Trophoblast cell (in vitro differentiated cells and primary cell): ENCODE data around the gene CERS3.

Experiments
- DNase-seq, 2 donors: peaks; one replicate each; pipeline ENCODE4 v3.0.0-alpha.2; 2016
- H2AFZ ChIP-seq: 2 replicates; pipeline ENCODE4 v1.6.1; 2013; ENCODE audit warnings: low read length, moderate library complexity, mild to moderate bottlenecking; ENCODE audit not compliant: insufficient read depth, poor library complexity
- H2AK5ac ChIP-seq: 2 replicates; pipeline ENCODE4 v1.6.1; 2013; ENCODE audit warnings: mild to moderate bottlenecking, low read length
- H2BK120ac ChIP-seq: 2 replicates; pipeline ENCODE4 v1.6.1; 2013; ENCODE audit warnings: low read length, mild to moderate bottlenecking, moderate library complexity; ENCODE audit not compliant: insufficient read depth, poor library complexity
- H2BK12ac ChIP-seq: 2 replicates; pipeline ENCODE4 v1.6.1; 2013; ENCODE audit warnings: mild to moderate bottlenecking, low read length, moderate library complexity
- H2BK5ac ChIP-seq: 2 replicates; pipeline ENCODE4 v1.6.1; 2013; ENCODE audit warnings: low read length, low read depth, moderate library complexity, mild to moderate bottlenecking; ENCODE audit not compliant: poor library complexity
- H3K14ac ChIP-seq: 2 replicates; pipeline ENCODE4 v1.6.1; 2013; ENCODE audit warnings: mild to moderate bottlenecking, low read length
- H3K18ac ChIP-seq: 2 replicates; pipeline ENCODE4 v1.6.1; 2013; ENCODE audit warnings: mild to moderate bottlenecking, low read length
- H3K23ac ChIP-seq: 2 replicates; pipeline ENCODE4 v1.6.1; 2013; ENCODE audit warnings: low read length
- H3K27ac ChIP-seq: 2 replicates; pipeline ENCODE4 v1.5.1; 2013; ENCODE audit warnings: low read depth, mild to moderate bottlenecking, inconsistent platforms, low read length, moderate library complexity
- H3K27me3 ChIP-seq: 2 replicates; pipeline ENCODE4 v1.6.1; 2013; ENCODE audit warnings: inconsistent platforms, mild to moderate bottlenecking, low read length, moderate library complexity; ENCODE audit not compliant: insufficient read depth
- H3K36me3 ChIP-seq, 2 experiments: 1 replicate in 1 of 2; 2 replicates in 1 of 2; pipeline ENCODE4 v1.6.1; 2013; ENCODE audit warnings: low read length in 2 of 2, mild to moderate bottlenecking in 2 of 2, moderate library complexity in 1 of 2; ENCODE audit not compliant: insufficient read depth in 2 of 2, control insufficient read depth in 1 of 2
- H3K4ac ChIP-seq: 2 replicates; pipeline ENCODE4 v1.6.1; 2013; ENCODE audit warnings: low read depth, mild to moderate bottlenecking, low read length, moderate library complexity
- H3K4me1 ChIP-seq, 2 experiments: 1 replicate in 1 of 2; 2 replicates in 1 of 2; pipeline ENCODE4 v1.6.1; 2013; ENCODE audit warnings: low read length in 2 of 2, mild to moderate bottlenecking in 2 of 2, moderate library complexity in 1 of 2; ENCODE audit not compliant: insufficient read depth in 2 of 2, control insufficient read depth in 1 of 2
- H3K4me2 ChIP-seq: 2 replicates; pipeline ENCODE4 v1.6.1; 2013; ENCODE audit warnings: inconsistent platforms, mild to moderate bottlenecking, low read length, moderate library complexity
- H3K4me3 ChIP-seq: 2 replicates; pipeline ENCODE4 v1.5.1; 2013; ENCODE audit warnings: mild to moderate bottlenecking, low read depth, low read length, inconsistent platforms
- H3K79me1 ChIP-seq: one replicate; pipeline ENCODE4 v1.6.1; 2013; ENCODE audit warnings: low read length
- H3K79me2 ChIP-seq: 2 replicates; pipeline ENCODE4 v1.6.1; 2013; ENCODE audit warnings: low read length, mild to moderate bottlenecking; ENCODE audit not compliant: control insufficient read depth, insufficient read depth, poor library complexity
- H3K9ac ChIP-seq: 2 replicates; pipeline ENCODE4 v1.6.1; 2013; ENCODE audit warnings: mild to moderate bottlenecking, low read length
- H3K9me3 ChIP-seq: 2 replicates; pipeline ENCODE4 v1.6.1; 2013; ENCODE audit warnings: low read depth, mild to moderate bottlenecking, control low read depth, inconsistent platforms, low read length; ENCODE audit not compliant: insufficient read depth
- H4K12ac ChIP-seq: 2 replicates; pipeline ENCODE4 v1.6.1; 2013; ENCODE audit warnings: low read depth, mild to moderate bottlenecking, low read length, moderate library complexity
- H4K8ac ChIP-seq: 2 replicates; pipeline ENCODE4 v1.6.1; 2013; ENCODE audit warnings: low read depth, mild to moderate bottlenecking, low read length, moderate library complexity
- H4K91ac ChIP-seq: one replicate; pipeline ENCODE4 v1.6.1; 2013; ENCODE audit warnings: low read depth, mild to moderate bottlenecking, low read length, moderate library complexity
- WGBS: extraction: QIAGEN DNeasy Blood & Tissue Kit; methylation state at CpG from one replicate; pipeline ENCODE4 v1.1.7; 2013; ENCODE audit warnings: missing lambda C conversion rate; ENCODE audit not compliant: insufficient read length, insufficient coverage; ENCODE audit errors: extremely low coverage; 5-methylcytosine and 5-hydroxymethylcytosine counted together

The CERS3 gene

DNA sequence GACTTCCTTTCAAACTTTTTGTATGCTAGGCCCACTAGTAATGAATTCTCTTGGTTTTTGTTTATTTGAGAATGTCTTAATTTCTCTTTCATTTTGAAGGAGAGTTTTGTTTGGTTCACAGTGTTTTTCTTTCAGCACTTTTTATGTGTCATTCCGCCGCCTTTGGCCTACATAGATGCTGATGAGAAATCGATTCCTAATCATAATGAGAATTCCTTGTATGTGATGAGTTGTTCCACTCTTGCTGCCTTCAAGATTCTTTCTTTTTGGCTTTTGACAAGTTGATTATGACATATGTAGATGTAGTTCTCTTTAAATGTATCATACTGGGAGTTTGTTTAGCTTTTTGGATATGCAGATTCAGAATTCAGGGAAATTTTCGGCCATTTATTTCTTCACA lies 35.5 kb downstream of the CERS3 start:
- no peak overlapping the region for H4K8ac ChIP-seq
- H3K79me2 ChIP-seq, result no peaks in the 10 kb centered on the region
- H3K27me3 ChIP-seq, result no peaks in the 10 kb centered on the region
- no peak overlapping the region for H4K12ac ChIP-seq
- H3K18ac ChIP-seq, result no peak overlapping the region
- H3K27ac ChIP-seq, result no peak overlapping the region
- no peak overlapping the region for H2BK12ac ChIP-seq
- H2AFZ ChIP-seq, result no peak overlapping the region
- H3K9me3 ChIP-seq, result peaks cover 4% of the 10 kb centered on the region
- no peak overlapping the region for H2BK5ac ChIP-seq
- no peak overlapping the region for H4K91ac ChIP-seq
- no peaks in the 10 kb centered on the region for H3K4me1 ChIP-seq
- no CpG with 5 or more reads among the region's 4 CpGs for WGBS
- H2AK5ac ChIP-seq, result no peak overlapping the region
- no peak overlapping the region for H3K4me3 ChIP-seq
- no peak overlapping the region for H2BK120ac ChIP-seq
- no peaks in the 10 kb centered on the region for H3K36me3 ChIP-seq
- H3K4ac ChIP-seq, result no peak overlapping the region
- no peak for DNase-seq
- H3K23ac ChIP-seq, result no peak overlapping the region
- H3K14ac ChIP-seq, result no peak overlapping the region
- H3K9ac ChIP-seq, result no peak overlapping the region
- no peak overlapping the region for H3K4me2 ChIP-seq
- no peaks in the 10 kb centered on the region for H3K79me1 ChIP-seq

DNA sequence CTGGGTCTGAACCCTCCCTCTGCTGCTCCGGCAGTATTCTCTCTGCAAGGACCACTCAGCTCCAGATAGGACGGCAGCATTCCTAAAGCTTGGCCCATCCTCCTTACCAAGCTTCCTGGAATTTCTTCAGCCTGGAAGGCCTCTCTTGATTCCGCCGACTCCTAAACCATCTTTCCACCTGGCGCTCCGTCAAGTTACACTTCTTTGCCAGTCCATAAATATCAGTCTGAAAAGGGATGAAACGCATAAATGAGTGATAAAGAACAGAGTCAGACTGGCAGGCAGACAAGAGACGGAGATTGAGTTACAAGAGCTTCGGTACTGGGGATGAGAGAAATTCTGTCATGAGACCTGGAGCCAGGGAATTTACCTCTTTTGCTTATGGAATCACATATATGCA lies 44.3 kb downstream of the CERS3 start:
- Histone ChIP-seq H3K79me2 (no peaks in the 10 kb centered on the region), H2BK5ac (no peak overlapping the region), H3K23ac (no peak overlapping the region), H3K9ac (no peak overlapping the region), H2BK120ac (no peak overlapping the region), H3K14ac (no peak overlapping the region), H3K4me1 (no peaks in the 10 kb centered on the region), H4K8ac (no peak overlapping the region), H3K4me2 (no peak overlapping the region), H2BK12ac (no peak overlapping the region), H3K18ac (no peak overlapping the region), H3K36me3 (no peaks in the 10 kb centered on the region), H3K79me1 (no peaks in the 10 kb centered on the region), H3K9me3 (peaks cover 10% of the 10 kb centered on the region), H4K12ac (no peak overlapping the region), H3K4me3 (no peak overlapping the region), H3K4ac (no peak overlapping the region), H4K91ac (no peak overlapping the region), H2AK5ac (no peak overlapping the region), H2AFZ (no peak overlapping the region), H3K27ac (no peak overlapping the region), H3K27me3 (no peaks in the 10 kb centered on the region)
- no peak for DNase-seq
- WGBS, result no CpG with 5 or more reads among the region's 9 CpGs

DNA sequence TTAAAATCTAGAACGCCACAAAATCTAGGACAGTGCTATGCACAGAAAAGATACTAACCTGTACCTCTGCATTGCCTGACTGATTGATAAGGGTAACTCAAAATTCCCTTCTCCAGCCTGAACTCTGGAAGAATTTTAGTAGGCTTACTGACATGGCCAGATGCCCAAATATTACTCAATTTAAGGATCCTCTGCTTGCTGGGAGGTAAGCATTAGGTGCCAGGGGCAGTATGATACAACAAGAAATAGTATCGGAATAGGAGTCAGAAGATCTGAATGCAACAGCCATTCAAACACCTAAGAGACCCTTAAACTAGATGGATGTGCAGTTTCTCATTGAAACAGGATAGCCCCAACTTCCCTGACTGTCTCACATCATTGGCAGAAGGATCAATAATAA lies 45.4 kb downstream of the CERS3 start:
- DNase-seq, result no peak
- no peak overlapping the region for H2BK120ac ChIP-seq
- H3K4ac ChIP-seq, result no peak overlapping the region
- H4K12ac ChIP-seq, result no peak overlapping the region
- no peaks in the 10 kb centered on the region for H3K36me3 ChIP-seq
- no peaks in the 10 kb centered on the region for H3K79me1 ChIP-seq
- H3K9ac ChIP-seq, result no peak overlapping the region
- H3K27ac ChIP-seq, result no peak overlapping the region
- no peaks in the 10 kb centered on the region for H3K79me2 ChIP-seq
- no peak overlapping the region for H2BK5ac ChIP-seq
- H4K8ac ChIP-seq, result no peak overlapping the region
- no peak overlapping the region for H3K23ac ChIP-seq
- no peak overlapping the region for H3K14ac ChIP-seq
- no peak overlapping the region for H3K4me2 ChIP-seq
- peaks cover 10% of the 10 kb centered on the region for H3K9me3 ChIP-seq
- H2BK12ac ChIP-seq, result no peak overlapping the region
- no peaks in the 10 kb centered on the region for H3K4me1 ChIP-seq
- H3K27me3 ChIP-seq, result no peaks in the 10 kb centered on the region
- H2AK5ac ChIP-seq, result no peak overlapping the region
- no peak overlapping the region for H2AFZ ChIP-seq
- H4K91ac ChIP-seq, result no peak overlapping the region
- H3K4me3 ChIP-seq, result no peak overlapping the region
- whole genome bisulfite sequencing, result no CpG with 5 or more reads among the region's 2 CpGs
- no peak overlapping the region for H3K18ac ChIP-seq

DNA sequence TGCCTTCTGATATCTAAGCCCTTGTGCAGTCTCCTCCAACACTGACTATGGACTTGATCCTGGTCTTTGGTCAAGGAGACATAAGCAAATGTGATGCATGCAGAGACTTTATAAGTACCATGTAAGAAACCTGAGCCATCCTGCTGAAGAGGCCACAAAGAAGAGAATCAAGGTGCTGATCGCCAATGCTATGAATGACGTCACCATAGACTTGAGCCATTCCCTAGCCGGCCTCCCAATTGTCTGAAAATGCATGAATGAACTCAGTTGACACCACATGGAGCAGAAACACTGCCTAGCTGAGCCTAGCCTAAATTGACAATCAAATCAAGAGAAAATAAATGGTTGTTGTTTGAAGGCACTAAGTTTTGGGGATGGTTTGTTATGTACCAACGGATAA lies 51.9 kb downstream of the CERS3 start:
- peaks cover 2% of the 10 kb centered on the region for H3K9me3 ChIP-seq
- H4K8ac ChIP-seq, result no peak overlapping the region
- H3K9ac ChIP-seq, result no peak overlapping the region
- H3K18ac ChIP-seq, result no peak overlapping the region
- no peak overlapping the region for H3K4me3 ChIP-seq
- H2BK5ac ChIP-seq, result no peak overlapping the region
- no peaks in the 10 kb centered on the region for H3K79me2 ChIP-seq
- no peak overlapping the region for H2AK5ac ChIP-seq
- no peak overlapping the region for H3K4ac ChIP-seq
- no peak overlapping the region for H3K4me2 ChIP-seq
- H3K27ac ChIP-seq, result no peak overlapping the region
- no peak for DNase-seq
- H2BK120ac ChIP-seq, result no peak overlapping the region
- H2AFZ ChIP-seq, result no peak overlapping the region
- no peaks in the 10 kb centered on the region for H3K36me3 ChIP-seq
- H4K91ac ChIP-seq, result no peak overlapping the region
- H3K4me1 ChIP-seq, result no peaks in the 10 kb centered on the region
- H3K23ac ChIP-seq, result no peak overlapping the region
- no peak overlapping the region for H4K12ac ChIP-seq
- no peak overlapping the region for H2BK12ac ChIP-seq
- H3K14ac ChIP-seq, result no peak overlapping the region
- no CpG with 5 or more reads among the region's 4 CpGs for WGBS
- H3K27me3 ChIP-seq, result no peaks in the 10 kb centered on the region
- H3K79me1 ChIP-seq, result no peaks in the 10 kb centered on the region
